ENCODE results near the gene WNT11.

Gene WNT11

DNA sequence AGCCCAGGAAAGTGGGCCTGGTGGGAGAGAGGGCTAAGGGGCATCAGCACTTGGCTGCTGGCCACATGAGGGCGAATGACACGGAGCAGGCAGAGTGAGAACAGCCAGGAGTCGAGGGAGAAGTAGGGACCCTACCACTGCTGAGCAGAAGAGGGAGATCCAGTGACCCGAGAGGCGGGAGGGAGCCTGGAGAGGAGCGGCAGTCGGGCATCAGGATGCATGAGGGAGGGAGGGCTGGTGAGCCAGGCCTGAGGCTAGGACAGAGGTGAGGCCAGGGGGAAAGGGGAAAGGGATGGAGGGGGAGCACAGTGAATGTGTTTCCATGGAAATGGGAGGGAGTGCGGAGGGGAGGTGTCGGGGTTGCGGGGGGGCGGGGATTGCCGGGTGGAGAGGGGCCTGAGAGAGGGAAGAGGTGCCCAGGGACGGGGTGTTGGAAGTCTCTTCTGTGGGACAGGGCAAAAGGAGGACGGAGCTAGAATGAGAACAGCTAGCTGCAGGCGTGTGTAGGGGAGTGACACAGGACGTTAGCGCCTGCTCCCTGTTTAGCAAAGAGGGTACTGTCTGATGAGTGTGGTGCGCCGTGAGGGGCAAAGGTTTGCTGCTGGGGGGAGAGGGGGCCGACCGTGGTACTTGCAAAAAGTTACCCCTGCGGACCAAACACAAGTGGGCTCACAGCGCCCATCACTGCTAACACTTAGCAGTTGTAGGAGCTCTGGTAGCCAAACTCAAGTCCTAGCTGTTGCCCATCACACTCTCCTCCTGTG lies 37.1 kb upstream of the WNT11 start:
- DNase-seq (ENCODE audit: low read depth) = no peak
- TF ChIP-seq, protein P1, sequence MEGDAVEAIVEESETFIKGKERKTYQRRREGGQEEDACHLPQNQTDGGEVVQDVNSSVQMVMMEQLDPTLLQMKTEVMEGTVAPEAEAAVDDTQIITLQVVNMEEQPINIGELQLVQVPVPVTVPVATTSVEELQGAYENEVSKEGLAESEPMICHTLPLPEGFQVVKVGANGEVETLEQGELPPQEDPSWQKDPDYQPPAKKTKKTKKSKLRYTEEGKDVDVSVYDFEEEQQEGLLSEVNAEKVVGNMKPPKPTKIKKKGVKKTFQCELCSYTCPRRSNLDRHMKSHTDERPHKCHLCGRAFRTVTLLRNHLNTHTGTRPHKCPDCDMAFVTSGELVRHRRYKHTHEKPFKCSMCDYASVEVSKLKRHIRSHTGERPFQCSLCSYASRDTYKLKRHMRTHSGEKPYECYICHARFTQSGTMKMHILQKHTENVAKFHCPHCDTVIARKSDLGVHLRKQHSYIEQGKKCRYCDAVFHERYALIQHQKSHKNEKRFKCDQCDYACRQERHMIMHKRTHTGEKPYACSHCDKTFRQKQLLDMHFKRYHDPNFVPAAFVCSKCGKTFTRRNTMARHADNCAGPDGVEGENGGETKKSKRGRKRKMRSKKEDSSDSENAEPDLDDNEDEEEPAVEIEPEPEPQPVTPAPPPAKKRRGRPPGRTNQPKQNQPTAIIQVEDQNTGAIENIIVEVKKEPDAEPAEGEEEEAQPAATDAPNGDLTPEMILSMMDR (IDR thresholded peaks at IDR 0.05; ENCODE audit: insufficient read depth, low read depth, low read length, missing control alignments) = no peak
- H3K4me3 ChIP-seq (ENCODE audit: low read length) = no peak overlapping the region

DNA sequence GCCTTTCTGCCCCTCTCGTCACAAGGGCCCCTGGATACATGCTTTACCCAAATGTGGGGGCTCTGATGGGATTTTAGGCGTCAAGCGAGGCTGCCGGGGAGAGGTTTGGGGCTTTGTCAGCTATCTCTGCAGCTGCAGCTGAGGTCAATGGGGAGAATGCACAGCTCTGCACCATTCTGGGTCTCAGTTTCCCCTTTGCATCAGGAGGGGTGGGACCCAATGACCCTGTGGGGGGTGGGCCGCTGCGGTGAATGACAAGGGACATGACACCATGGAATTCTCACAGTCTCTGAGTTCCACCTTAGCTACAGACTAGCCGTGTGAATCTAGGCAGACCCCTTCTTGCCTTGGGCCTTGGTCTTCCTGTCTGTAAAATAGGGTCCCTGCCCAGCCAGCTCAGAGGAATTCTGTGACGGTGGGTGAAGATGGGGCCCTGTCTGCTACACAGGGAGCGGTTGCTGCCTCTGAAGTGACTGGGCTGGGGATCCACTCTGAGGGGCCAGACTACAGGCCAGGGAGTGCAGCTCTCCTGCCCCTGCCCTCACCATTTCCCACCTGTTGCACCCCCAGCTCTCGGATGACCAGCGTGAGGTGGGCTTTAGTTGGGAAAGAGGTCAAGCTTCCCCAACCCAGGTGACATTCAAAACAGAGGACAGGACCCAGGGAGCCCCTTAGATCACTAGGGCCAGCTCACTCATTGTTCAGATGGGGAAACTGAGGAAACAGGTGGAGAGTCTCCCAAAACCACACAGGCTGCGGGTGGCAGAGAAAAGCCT lies 35.9 kb upstream of the WNT11 start:
- TF ChIP-seq, protein P1 (IDR thresholded peaks at IDR 0.05; ENCODE audit: insufficient read depth, low read depth, low read length, missing control alignments) = no peak
- DNase-seq (ENCODE audit: low read depth) = no peak
- no peak overlapping the region for H3K4me3 ChIP-seq (ENCODE audit: low read length)

DNA sequence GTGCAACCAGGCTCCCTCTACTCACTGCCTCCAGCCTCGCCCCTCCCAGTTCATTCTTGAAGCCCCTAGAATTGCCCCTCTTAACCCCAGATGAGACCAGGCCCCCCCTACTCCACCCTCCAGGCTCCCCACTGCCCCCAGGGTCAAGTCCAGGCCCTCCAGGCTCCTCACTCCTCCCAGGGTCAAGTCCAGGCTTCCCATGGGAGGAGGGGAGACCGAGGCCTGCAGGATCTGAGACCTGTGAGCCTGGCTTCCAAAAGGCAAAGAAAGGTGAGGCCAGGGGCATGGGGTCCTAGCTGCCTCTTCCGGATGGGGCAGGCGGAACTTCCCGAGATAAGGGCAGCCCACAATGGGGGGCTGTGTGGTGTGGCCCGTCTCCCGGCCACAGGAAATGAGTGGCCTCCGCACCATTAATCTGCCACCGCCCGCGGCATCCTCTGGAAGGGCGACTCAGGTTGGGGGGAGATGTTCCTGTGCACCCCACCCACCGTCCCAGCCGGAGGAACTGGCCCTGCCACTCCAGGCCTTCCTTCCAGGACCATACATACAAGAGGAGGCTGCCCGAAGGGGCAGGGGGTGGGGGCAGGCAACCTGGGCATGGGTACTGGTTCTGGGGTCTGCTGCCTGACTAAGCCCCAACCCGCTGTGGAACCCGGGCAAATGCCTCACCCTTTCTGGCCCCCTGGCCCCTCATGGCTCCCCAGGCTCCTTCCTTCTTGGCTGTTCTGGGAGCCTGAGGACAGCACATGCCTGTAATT lies 35.1 kb upstream of the WNT11 start:
- no peak overlapping the region for H3K4me3 ChIP-seq (ENCODE audit: low read length)
- TF ChIP-seq, protein P1 (IDR thresholded peaks at IDR 0.05; ENCODE audit: insufficient read depth, low read depth, low read length, missing control alignments) = no peak
- no peak for DNase-seq (ENCODE audit: low read depth)

DNA sequence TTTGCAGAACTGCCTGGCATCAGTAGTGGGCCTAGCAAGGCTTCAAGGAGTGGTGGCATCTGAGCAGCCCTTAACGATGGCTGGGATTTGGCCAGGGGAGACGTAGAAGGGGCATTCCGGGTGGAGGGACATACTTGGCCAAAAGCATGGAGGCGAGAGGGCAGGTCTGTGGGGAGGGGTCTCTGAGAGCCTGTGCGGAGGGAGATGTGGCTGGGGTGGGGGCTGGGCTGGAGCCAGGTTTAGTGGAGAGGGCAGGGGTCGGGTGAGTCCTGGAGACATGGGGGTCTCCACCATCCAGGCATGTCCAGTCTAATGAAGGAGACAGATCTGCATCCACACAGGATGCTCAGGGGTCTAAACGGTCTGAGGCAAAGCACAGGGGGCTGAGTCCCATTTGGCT lies 34.4 kb upstream of the WNT11 start:
- H3K4me3 ChIP-seq (ENCODE audit: low read length) = no peak overlapping the region
- no peak for DNase-seq (ENCODE audit: low read depth)
- TF ChIP-seq, protein P1 (IDR thresholded peaks at IDR 0.05; ENCODE audit: insufficient read depth, low read depth, low read length, missing control alignments) = no peak

DNA sequence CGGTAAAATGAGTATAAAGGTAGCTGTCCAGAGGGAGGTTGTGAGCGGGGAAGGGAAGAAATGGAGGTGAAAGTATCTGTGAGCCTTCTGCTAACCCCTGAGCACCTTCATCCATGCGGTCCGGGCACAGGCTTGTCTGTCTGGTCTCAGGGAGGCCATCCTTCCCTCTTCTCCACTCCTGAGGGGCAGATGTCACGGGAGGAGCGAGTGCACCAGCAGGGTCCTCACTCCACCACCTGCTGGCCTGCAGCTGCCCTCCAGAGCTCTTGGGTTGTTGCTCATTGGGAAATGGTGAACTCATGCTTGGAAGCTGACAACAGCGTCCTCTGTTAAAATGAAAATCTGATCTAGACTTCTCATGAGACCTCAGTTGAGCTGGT lies 33.8 kb upstream of the WNT11 start:
- TF ChIP-seq, protein P1 (IDR thresholded peaks at IDR 0.05; ENCODE audit: insufficient read depth, low read depth, low read length, missing control alignments) = no peak
- DNase-seq (ENCODE audit: low read depth) = no peak
- no peak overlapping the region for H3K4me3 ChIP-seq (ENCODE audit: low read length)

DNA sequence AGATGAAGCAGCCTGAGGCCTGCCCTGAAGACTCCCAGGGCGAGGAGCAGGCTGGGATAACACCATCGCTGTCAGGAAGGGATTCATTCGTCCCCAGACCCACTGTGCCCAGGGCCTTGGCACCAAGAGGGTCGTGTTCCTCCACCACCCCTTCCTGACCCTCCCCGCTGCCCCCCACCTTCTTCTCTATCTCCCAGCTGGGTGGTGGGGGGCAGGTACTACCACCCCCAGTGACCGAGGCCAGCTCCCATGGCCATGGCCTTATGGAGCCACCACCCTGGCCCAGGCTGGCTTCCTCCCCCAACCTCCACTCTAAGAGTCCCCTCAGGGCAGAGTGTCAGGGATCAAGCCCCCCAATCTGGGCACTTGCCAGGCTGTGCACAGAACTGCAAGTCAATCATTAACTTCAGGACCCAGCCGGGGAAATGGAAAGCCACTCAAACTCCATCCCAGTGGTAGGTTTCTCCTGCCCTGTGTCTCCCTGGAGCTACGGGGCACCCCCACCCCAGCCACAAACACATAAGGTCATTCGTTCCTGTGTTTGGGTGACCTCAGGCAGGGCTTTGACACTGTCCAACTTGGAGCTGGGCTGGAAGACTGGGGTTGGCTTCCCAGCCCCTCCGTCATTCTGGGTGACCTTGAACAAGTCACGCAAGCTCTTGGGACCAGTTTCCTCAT lies 33.3 kb upstream of the WNT11 start:
- TF ChIP-seq, protein P1 (IDR thresholded peaks at IDR 0.05; ENCODE audit: insufficient read depth, low read depth, low read length, missing control alignments) = no peak
- DNase-seq (ENCODE audit: low read depth) = no peak
- H3K4me3 ChIP-seq (ENCODE audit: low read length) = no peak overlapping the region

Data from epithelial cell of esophagus (primary cell).